HUDEP-2 (cell line): ENCODE results near the gene MLLT10.
"Not testable (repeated sequence)": the region's sequence is repeated elsewhere in the genome, so short reads cannot be mapped to it uniquely, and the experiment has no call there.

Experiments used
- DNase-seq, 76 experiments: peaks; one replicate each; lab custom pipeline; 2025; ENCODE audit not compliant: unreplicated experiment in 76 of 76; lab: John Stamatoyannopoulos, UW

Gene MLLT10

GRCh38 chr10:21558984-21559383 is 25.0 kb downstream of the MLLT10 start:
- DNase-seq: not testable (repeated sequence)

GRCh38 chr10:21570761-21571521 is 36.9 kb downstream of the MLLT10 start:
- no peak for DNase-seq

GRCh38 chr10:21572578-21572977 is 38.5 kb downstream of the MLLT10 start:
- no peak for DNase-seq

GRCh38 chr10:21574514-21574913 is 40.5 kb downstream of the MLLT10 start:
- peak in 6 of 76 experiments; percentile 2 to 21 (median 16) for DNase-seq

GRCh38 chr10:21579291-21579690 is 45.3 kb downstream of the MLLT10 start:
- no peak for DNase-seq

GRCh38 chr10:21581421-21581834 is 47.4 kb downstream of the MLLT10 start:
- DNase-seq: not testable (repeated sequence)

- DNase-seq: no peak
Observed at GRCh38 chr10:21584834-21585530, 51.0 kb downstream of the MLLT10 start.

GRCh38 chr10:21587391-21587790 is 53.4 kb downstream of the MLLT10 start:
- no peak for DNase-seq

GRCh38 chr10:21588159-21588558 is 54.1 kb downstream of the MLLT10 start:
- DNase-seq: not testable (repeated sequence)

GRCh38 chr10:21593986-21594385 is 60.0 kb downstream of the MLLT10 start:
- no peak for DNase-seq

GRCh38 chr10:21599582-21599981 is 65.5 kb downstream of the MLLT10 start:
- peak in 2 of 76 experiments; percentile 6 for DNase-seq

- DNase-seq: no peak
Observed at GRCh38 chr10:21600804-21601433, 66.9 kb downstream of the MLLT10 start.

GRCh38 chr10:21602313-21602712 is 68.3 kb downstream of the MLLT10 start:
- DNase-seq: no peak

- DNase-seq: no peak
Observed at GRCh38 chr10:21603721-21604120, 69.7 kb downstream of the MLLT10 start.

GRCh38 chr10:21604651-21605050 is 70.6 kb downstream of the MLLT10 start:
- peak in 1 of 76 experiments; percentile 20 for DNase-seq

GRCh38 chr10:21607907-21608306 is 73.9 kb downstream of the MLLT10 start:
- DNase-seq: no peak

GRCh38 chr10:21614000-21614399 is 80.0 kb downstream of the MLLT10 start:
- no peak for DNase-seq

GRCh38 chr10:21617267-21617666 is 83.2 kb downstream of the MLLT10 start:
- no peak for DNase-seq

GRCh38 chr10:21623291-21623690 is 89.3 kb downstream of the MLLT10 start:
- no peak for DNase-seq

- DNase-seq: not testable (repeated sequence)
Observed at GRCh38 chr10:21624421-21624820, 90.4 kb downstream of the MLLT10 start.

- DNase-seq: peak in 1 of 76 experiments; percentile 4
Observed at GRCh38 chr10:21624951-21625350, 90.9 kb downstream of the MLLT10 start.
